ENCODE data around the gene RBBP8NL. TPM values are rescaled to one million over a fixed set of nuclear protein-coding genes. Genes with fewer than 3 reads are reported as not detected.

RBBP8NL gene
- total and polyA plus RNA-seq, 2 of the 8 experiments (the other 6 are each of a cell fraction or from before 2014, with no cell fraction given): 0.43 to 0.48 TPM

- H4K20me1 ChIP-seq (replicated peaks in 1 of 2; ENCODE audit: control insufficient read depth in 1 of 2, insufficient read depth in 2 of 2, low read length in 2 of 2): peaks cover 0 to 2% of the 10 kb centered on the region in 2 experiments
- H2AFZ ChIP-seq (ENCODE audit: low read length): no peak overlapping the region
- no peak overlapping the region for H2BK120ac ChIP-seq (replicated peaks; ENCODE audit: low read depth, low read length)
- no peaks in the 10 kb centered on the region for H3K9me3 ChIP-seq (ENCODE audit: insufficient read depth in 2 of 2, low read depth in 1 of 2, low read length in 1 of 2)
- H3K4me1 ChIP-seq (replicated peaks in 1 of 4; ENCODE audit: control insufficient read depth in 3 of 4, insufficient read depth in 4 of 4, low read length in 3 of 4): peaks cover 0 to 8% (median 2%) of the 10 kb centered on the region in 4 experiments; a peak in 1 of 7 replicates
- H3K36me3 ChIP-seq (ENCODE audit: control insufficient read depth in 2 of 4, insufficient read depth in 4 of 4, low read length in 3 of 4): no peaks in the 10 kb centered on the region
- no peak overlapping the region for H3K4me2 ChIP-seq (ENCODE audit: insufficient read depth in 1 of 2, low read depth in 2 of 2, low read length in 2 of 2)
- H2AK5ac ChIP-seq (ENCODE audit: low read depth, low read length): no peak overlapping the region
- H3K27me3 ChIP-seq (replicated peaks in 1 of 4; ENCODE audit: control insufficient read depth in 3 of 4, extremely low read depth in 1 of 4, insufficient read depth in 3 of 4, low read length in 3 of 4): no peaks in the 10 kb centered on the region
- no peak overlapping the region for H3K27ac ChIP-seq (ENCODE audit: low read depth, low read length)
- no peak overlapping the region for H3K9ac ChIP-seq (replicated peaks in 1 of 4; ENCODE audit: extremely low read depth in 1 of 4, low read depth in 3 of 4, low read length in 3 of 4)
- H3K4ac ChIP-seq (replicated peaks; ENCODE audit: insufficient read length, low read depth, low read length): no peak overlapping the region
- no peak overlapping the region for H4K5ac ChIP-seq (ENCODE audit: insufficient read length, low read depth, low read length)
- H3K23me2 ChIP-seq (ENCODE audit: low read depth, low read length): peaks cover under 1% of the 10 kb centered on the region; the same call in 1 of the 2 replicates
- no peak overlapping the region for H3K56ac ChIP-seq (replicated peaks; ENCODE audit: insufficient read length, low read depth, low read length)
- no peaks in the 10 kb centered on the region; the same call in 1 of the 2 replicates for H3K79me1 ChIP-seq (ENCODE audit: low read depth, low read length)
- no peak overlapping the region for H3K4me3 ChIP-seq (ENCODE audit: extremely low read depth in 1 of 4, insufficient read depth in 2 of 4, low read depth in 3 of 4, low read length in 4 of 4)
- FAIRE-seq: no peak
- TF ChIP-seq JUND (IDR thresholded peaks at IDR 0.05; ENCODE audit: low read length) (no peak), ZNF274 (IDR thresholded peaks at IDR 0.05; ENCODE audit: borderline replicate concordance, extremely low read depth, low read length) (no peak)
- POLR2A ChIA-PET (ENCODE audit: partially characterized antibody): no interaction called here
- no peak overlapping the region for H2BK5ac ChIP-seq (ENCODE audit: low read depth, low read length)
- no peak overlapping the region for H2BK15ac ChIP-seq (ENCODE audit: low read length)
- no peak overlapping the region for H4K8ac ChIP-seq (ENCODE audit: extremely low read depth, insufficient read depth, low read length)
- H2BK12ac ChIP-seq (ENCODE audit: low read depth, low read length): no peak overlapping the region
- CTCF ChIA-PET (ENCODE audit: partially characterized antibody): no interaction called here
- H3K14ac ChIP-seq (ENCODE audit: insufficient read length): no peak overlapping the region
- whole genome bisulfite sequencing, 2 experiments (ENCODE audit: extremely low coverage in 1 of 2, insufficient coverage in 1 of 2, insufficient read length in 1 of 2, insufficient replicate concordance in 2 of 2, low coverage in 1 of 2, low lambda C conversion rate in 2 of 2, missing lambda C conversion rate in 1 of 2): 76% methylated on average over 15 of the region's 17 CpGs; no CpG with 5 or more reads in 1 of the 2 experiments
- no peak overlapping the region for H4K91ac ChIP-seq (replicated peaks; ENCODE audit: insufficient read length, low read length)
- DNase-seq (ENCODE audit: low read depth in 1 of 2, low spot score in 2 of 2): no peak
- H3K23ac ChIP-seq (ENCODE audit: insufficient read length): no peak overlapping the region
- no peak overlapping the region for H2BK20ac ChIP-seq (ENCODE audit: low read length)
- H3K18ac ChIP-seq (ENCODE audit: extremely low read depth, low read length): no peak overlapping the region
- no peaks in the 10 kb centered on the region for H3K79me2 ChIP-seq (ENCODE audit: control insufficient read depth in 1 of 2, insufficient read depth in 2 of 2, low read length in 2 of 2)
These were observed 29.8 kb upstream of the RBBP8NL start for GRCh38 chr20:62457098-62457497.

All from H1 (cell line).